ENCODE measurements around the gene CORO2A.

DNA sequence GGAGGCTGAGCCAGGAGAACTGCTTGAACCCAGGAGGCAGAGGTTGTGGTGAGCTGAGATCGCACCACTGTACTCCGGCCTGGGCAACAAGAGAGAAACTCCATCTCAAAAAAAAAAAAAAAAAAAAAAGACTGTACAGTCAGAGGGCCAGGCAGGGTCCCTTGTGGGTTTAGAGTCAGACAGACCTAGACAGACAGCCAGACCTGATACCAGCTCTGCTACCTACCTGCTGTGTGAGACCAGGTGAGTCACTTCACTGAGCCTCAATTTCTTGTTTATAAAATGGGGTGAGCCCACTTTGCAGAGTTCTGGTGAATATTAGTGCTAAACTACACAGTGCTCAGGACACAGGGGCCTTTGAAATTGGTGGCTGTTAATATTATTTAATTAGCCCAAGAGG lies 93.1 kb downstream of the CORO2A start:
- TF ChIP-seq, protein P1, sequence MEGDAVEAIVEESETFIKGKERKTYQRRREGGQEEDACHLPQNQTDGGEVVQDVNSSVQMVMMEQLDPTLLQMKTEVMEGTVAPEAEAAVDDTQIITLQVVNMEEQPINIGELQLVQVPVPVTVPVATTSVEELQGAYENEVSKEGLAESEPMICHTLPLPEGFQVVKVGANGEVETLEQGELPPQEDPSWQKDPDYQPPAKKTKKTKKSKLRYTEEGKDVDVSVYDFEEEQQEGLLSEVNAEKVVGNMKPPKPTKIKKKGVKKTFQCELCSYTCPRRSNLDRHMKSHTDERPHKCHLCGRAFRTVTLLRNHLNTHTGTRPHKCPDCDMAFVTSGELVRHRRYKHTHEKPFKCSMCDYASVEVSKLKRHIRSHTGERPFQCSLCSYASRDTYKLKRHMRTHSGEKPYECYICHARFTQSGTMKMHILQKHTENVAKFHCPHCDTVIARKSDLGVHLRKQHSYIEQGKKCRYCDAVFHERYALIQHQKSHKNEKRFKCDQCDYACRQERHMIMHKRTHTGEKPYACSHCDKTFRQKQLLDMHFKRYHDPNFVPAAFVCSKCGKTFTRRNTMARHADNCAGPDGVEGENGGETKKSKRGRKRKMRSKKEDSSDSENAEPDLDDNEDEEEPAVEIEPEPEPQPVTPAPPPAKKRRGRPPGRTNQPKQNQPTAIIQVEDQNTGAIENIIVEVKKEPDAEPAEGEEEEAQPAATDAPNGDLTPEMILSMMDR (IDR thresholded peaks at IDR 0.05 in 8 of 11, conservative IDR thresholded peaks at IDR 0.05 in 3 of 11), result no peak
- no peak for TF ChIP-seq POLR2A (IDR thresholded peaks at IDR 0.05)

Data from spleen (tissue), 7 donors.